Panc1 (cell line): ENCODE data around the gene HEPHL1. TPM values are rescaled to one million over a fixed set of nuclear protein-coding genes. Genes with fewer than 3 reads are reported as not detected.

Experiments
- ATAC-seq: fragments of 200-7000 bp; cut with Tn5 transposase; 2 replicates; pipeline ENCODE4 v1.9.1; 2020; ENCODE audit warnings: mild to moderate bottlenecking, moderate library complexity
- BruUV-seq: library from RNA; stranded (reverse); fragments of 400-500 nt; replicated peaks from 2 replicates; lab custom pipeline; 2021; lab: Mats Ljungman, UMichigan
- CTCF ChIA-PET: fragments of 300-600 bp; sonication (Branson Sonifier 250); formaldehyde crosslinking; loops from one replicate; lab custom pipeline; 2022; ENCODE audit warnings: antibody characterized with exemption; lab: Charles Lee
- POLR2A ChIA-PET: fragments of 300-600 bp; sonication (Branson Sonifier 250); formaldehyde crosslinking; loops from one replicate; lab custom pipeline; 2022; ENCODE audit warnings: antibody characterized with exemption; lab: Charles Lee
- DNase-seq: peaks from one replicate; pipeline ENCODE4 v3.0.0-alpha.2; 2010; ENCODE audit warnings: low read depth, low spot score
- H3K27ac ChIP-seq: 2 replicates; pipeline ENCODE4 v1.5.1; 2011; ENCODE audit warnings: mild to moderate bottlenecking, low read length, inconsistent platforms
- H3K27me3 ChIP-seq: fragments of 200-500 bp; sonication (Bioruptor generic); 2 replicates; pipeline ENCODE4 v1.6.0; 2014; ENCODE audit warnings: low read length, inconsistent platforms; ENCODE audit not compliant: control insufficient read depth, insufficient read depth
- H3K36me3 ChIP-seq: fragments of 200-500 bp; sonication (Bioruptor generic); 2 replicates; pipeline ENCODE4 v1.5.1; 2014; ENCODE audit warnings: inconsistent platforms, mild to moderate bottlenecking, low read length, moderate library complexity; ENCODE audit not compliant: control insufficient read depth, insufficient read depth
- H3K4me1 ChIP-seq: 2 replicates; pipeline ENCODE4 v1.5.1; 2011; ENCODE audit warnings: inconsistent platforms, mild to moderate bottlenecking, low read length, moderate library complexity; ENCODE audit not compliant: control insufficient read depth, insufficient read depth
- H3K4me3 ChIP-seq, 2 experiments: 2 replicates each; pipeline ENCODE4 v1.5.1; 2011 to 2012; ENCODE audit warnings: low read depth in 2 of 2, low read length in 2 of 2, mild to moderate bottlenecking in 2 of 2, inconsistent platforms in 1 of 2, moderate library complexity in 1 of 2
- H3K9me3 ChIP-seq: fragments of 200-500 bp; sonication (Bioruptor generic); 2 replicates; pipeline ENCODE4 v1.5.1; 2014; ENCODE audit warnings: low read depth, mild to moderate bottlenecking, inconsistent platforms, low read length, moderate library complexity; ENCODE audit not compliant: control insufficient read depth, insufficient read depth
- POLR2AphosphoS5 ChIP-seq: IDR thresholded peaks from 2 replicates; pipeline ENCODE4 v1.6.1; 2012; ENCODE audit warnings: mild to moderate bottlenecking, low read depth, low read length, moderate library complexity
- REST ChIP-seq, 2 experiments: IDR thresholded peaks; 2 replicates each; pipeline ENCODE4 v1.6.1; 2011 to 2012; ENCODE audit warnings: low read depth in 2 of 2, control low read depth in 1 of 2, low read length in 1 of 2, mild to moderate bottlenecking in 1 of 2, moderate library complexity in 1 of 2; ENCODE audit not compliant: insufficient read depth in 1 of 2
- SIN3A ChIP-seq: IDR thresholded peaks from 2 replicates; pipeline ENCODE4 v1.6.1; 2012; ENCODE audit warnings: low read depth, mild to moderate bottlenecking, low read length, moderate library complexity, borderline replicate concordance; ENCODE audit not compliant: insufficient read depth
- TCF7L2 ChIP-seq: IDR thresholded peaks from 2 replicates; pipeline ENCODE4 v1.6.1; 2011; ENCODE audit warnings: mild to moderate bottlenecking, low read depth, low read length, inconsistent platforms
- in situ Hi-C: cut with HindIII; loops from 2 replicates; pipeline ENCODE4 v1.10.0; 2016; ENCODE audit warnings: low sequenced_read_pairs, low pct_unique_long_range_greater_than_20kb
- intact Hi-C: fragments of 100-400 bp; cut with micrococcal nuclease; formaldehyde crosslinking; loops from one replicate; pipeline ENCODE4 v1.10.0; 2022; ENCODE audit not compliant: unreplicated experiment
- total RNA-seq: library from RNA; stranded (reverse); gene quantifications from one replicate; pipeline ENCODE4 v1.2.1, GENCODE V29; 2021; ENCODE audit not compliant: unreplicated experiment
- TF ChIP-seq, protein P1 (sequence below): fragments of 450-650 bp; IDR thresholded peaks from 2 replicates; pipeline ENCODE4 v1.5.1; 2017; ENCODE audit warnings: mild to moderate bottlenecking

Gene HEPHL1
- total RNA-seq, 1 experiment from 2014 or later = not detected

GRCh38 chr11:93984196-93984567, 37.0 kb upstream of the HEPHL1 start:
- H3K4me3 ChIP-seq = no peak overlapping the region
- H3K27ac ChIP-seq = no peak overlapping the region
- ChIA-PET CTCF (no interaction called here), POLR2A (no interaction called here)
- intact Hi-C loops = no loop called here
- BruUV-seq = no TSS peak
- no peaks in the 10 kb centered on the region for H3K27me3 ChIP-seq
- H3K9me3 ChIP-seq = no peaks in the 10 kb centered on the region
- DNase-seq = no peak
- peaks cover 12% of the 10 kb centered on the region for H3K4me1 ChIP-seq
- in situ Hi-C loops = no loop called here
- ATAC-seq = no peak
- TF ChIP-seq TCF7L2 = no peak
- TF ChIP-seq REST (IDR thresholded peaks at IDR 0.05; ENCODE audit: insufficient read depth in 1 of 2, low read depth in 2 of 2, low read length in 1 of 2) = no peak
- TF ChIP-seq POLR2AphosphoS5 = no peak
- TF ChIP-seq SIN3A = no peak
- TF ChIP-seq, protein P1, sequence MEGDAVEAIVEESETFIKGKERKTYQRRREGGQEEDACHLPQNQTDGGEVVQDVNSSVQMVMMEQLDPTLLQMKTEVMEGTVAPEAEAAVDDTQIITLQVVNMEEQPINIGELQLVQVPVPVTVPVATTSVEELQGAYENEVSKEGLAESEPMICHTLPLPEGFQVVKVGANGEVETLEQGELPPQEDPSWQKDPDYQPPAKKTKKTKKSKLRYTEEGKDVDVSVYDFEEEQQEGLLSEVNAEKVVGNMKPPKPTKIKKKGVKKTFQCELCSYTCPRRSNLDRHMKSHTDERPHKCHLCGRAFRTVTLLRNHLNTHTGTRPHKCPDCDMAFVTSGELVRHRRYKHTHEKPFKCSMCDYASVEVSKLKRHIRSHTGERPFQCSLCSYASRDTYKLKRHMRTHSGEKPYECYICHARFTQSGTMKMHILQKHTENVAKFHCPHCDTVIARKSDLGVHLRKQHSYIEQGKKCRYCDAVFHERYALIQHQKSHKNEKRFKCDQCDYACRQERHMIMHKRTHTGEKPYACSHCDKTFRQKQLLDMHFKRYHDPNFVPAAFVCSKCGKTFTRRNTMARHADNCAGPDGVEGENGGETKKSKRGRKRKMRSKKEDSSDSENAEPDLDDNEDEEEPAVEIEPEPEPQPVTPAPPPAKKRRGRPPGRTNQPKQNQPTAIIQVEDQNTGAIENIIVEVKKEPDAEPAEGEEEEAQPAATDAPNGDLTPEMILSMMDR = no peak
- H3K36me3 ChIP-seq = no peaks in the 10 kb centered on the region

DNA sequence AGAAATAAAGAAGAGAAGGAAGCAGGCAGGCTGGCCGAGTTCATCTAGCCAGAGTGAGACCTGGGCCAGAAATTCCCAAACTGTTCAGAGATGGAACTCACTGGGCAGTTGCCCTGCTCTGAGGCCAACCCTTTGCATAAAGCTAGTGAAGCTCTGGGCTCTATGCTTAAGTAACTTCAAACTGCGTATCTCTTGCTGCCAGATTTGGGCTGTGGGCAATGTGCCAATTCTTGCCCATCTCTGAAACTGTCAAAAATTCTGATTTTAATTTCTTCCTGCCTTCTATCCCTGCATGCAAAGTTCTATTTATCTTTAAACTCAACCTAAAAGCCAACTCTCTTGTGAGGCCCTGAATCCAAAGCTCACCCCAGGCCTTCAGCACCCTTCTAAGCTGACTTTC, 36.2 kb upstream of the HEPHL1 start:
- TF ChIP-seq, protein P1 = no peak
- POLR2A ChIA-PET = no interaction called here
- no peak for DNase-seq
- no peak for ATAC-seq
- no peaks in the 10 kb centered on the region for H3K9me3 ChIP-seq
- in situ Hi-C loops = no loop called here
- CTCF ChIA-PET = no interaction called here
- H3K36me3 ChIP-seq = no peaks in the 10 kb centered on the region
- H3K27ac ChIP-seq = no peak overlapping the region
- BruUV-seq = no TSS peak
- H3K27me3 ChIP-seq = no peaks in the 10 kb centered on the region
- intact Hi-C loops = no loop called here
- H3K4me1 ChIP-seq = peaks cover 12% of the 10 kb centered on the region
- H3K4me3 ChIP-seq = no peak overlapping the region

GRCh38 chr11:93986716-93987115, 34.4 kb upstream of the HEPHL1 start:
- Histone ChIP-seq H3K36me3 (no peaks in the 10 kb centered on the region), H3K9me3 (no peaks in the 10 kb centered on the region), H3K4me3 (no peak overlapping the region), H3K27me3 (no peaks in the 10 kb centered on the region), H3K27ac (no peak overlapping the region), H3K4me1 (peaks cover 12% of the 10 kb centered on the region)
- DNase-seq (no peak), ATAC-seq (peak; percentile 87)
- ChIA-PET CTCF (no interaction called here), POLR2A (no interaction called here)
- TF ChIP-seq, protein P1 = no peak
- TF ChIP-seq SIN3A = no peak
- TF ChIP-seq REST (IDR thresholded peaks at IDR 0.05; ENCODE audit: insufficient read depth in 1 of 2, low read depth in 2 of 2, low read length in 1 of 2) = no peak
- peak; percentile 90 for TF ChIP-seq TCF7L2
- TF ChIP-seq POLR2AphosphoS5 = peak; percentile 53; the same call in 1 of the 2 replicates
- BruUV-seq = no TSS peak
- in situ Hi-C loops = no loop called here
- intact Hi-C loops = no loop called here
